GM12801 (cell line): ENCODE results near the gene FAM174C.

ENCODE experiments used
- TF ChIP-seq, protein P1 (sequence below): IDR thresholded peaks from one replicate; pipeline ENCODE4 v1.5.1; 2011; ENCODE audit warnings: control low read depth; ENCODE audit not compliant: insufficient read length; ENCODE audit errors: extremely low read depth

Gene FAM174C

DNA sequence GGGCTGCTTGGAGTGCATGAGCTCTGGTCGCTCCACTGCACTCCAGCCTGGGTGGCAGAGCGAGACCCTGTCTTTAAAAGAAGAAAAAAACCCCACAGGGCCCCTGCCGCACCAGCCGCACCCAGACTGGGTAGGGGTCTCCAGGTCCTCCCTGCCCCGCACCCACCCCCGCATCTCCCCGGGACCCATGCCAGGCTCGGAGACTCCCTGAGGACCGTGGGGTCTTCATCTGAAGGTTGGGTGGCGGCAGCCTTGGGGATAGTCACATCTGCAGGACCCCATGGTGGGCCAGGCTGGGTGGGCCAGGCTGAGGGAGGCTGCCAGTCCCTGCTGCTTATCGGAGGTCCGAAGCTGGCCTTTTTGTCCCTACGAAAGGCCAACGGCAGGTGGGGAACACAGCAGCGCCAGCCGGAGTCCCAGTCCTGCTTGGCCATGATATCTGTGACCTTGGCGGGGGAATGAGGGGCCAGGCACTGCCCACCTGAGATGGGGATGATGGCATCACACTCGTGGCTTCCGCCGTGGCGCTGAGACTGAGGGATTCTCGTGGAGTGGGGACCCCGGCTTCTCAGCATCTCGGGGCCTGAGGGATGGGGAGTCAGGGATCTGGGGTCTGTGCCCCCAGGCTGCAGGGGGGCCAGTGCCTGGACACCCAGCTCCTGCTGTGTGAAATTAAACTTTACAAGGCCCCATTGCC is 21.4 kb downstream of the FAM174C start:
- TF ChIP-seq, protein P1, sequence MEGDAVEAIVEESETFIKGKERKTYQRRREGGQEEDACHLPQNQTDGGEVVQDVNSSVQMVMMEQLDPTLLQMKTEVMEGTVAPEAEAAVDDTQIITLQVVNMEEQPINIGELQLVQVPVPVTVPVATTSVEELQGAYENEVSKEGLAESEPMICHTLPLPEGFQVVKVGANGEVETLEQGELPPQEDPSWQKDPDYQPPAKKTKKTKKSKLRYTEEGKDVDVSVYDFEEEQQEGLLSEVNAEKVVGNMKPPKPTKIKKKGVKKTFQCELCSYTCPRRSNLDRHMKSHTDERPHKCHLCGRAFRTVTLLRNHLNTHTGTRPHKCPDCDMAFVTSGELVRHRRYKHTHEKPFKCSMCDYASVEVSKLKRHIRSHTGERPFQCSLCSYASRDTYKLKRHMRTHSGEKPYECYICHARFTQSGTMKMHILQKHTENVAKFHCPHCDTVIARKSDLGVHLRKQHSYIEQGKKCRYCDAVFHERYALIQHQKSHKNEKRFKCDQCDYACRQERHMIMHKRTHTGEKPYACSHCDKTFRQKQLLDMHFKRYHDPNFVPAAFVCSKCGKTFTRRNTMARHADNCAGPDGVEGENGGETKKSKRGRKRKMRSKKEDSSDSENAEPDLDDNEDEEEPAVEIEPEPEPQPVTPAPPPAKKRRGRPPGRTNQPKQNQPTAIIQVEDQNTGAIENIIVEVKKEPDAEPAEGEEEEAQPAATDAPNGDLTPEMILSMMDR: no peak

DNA sequence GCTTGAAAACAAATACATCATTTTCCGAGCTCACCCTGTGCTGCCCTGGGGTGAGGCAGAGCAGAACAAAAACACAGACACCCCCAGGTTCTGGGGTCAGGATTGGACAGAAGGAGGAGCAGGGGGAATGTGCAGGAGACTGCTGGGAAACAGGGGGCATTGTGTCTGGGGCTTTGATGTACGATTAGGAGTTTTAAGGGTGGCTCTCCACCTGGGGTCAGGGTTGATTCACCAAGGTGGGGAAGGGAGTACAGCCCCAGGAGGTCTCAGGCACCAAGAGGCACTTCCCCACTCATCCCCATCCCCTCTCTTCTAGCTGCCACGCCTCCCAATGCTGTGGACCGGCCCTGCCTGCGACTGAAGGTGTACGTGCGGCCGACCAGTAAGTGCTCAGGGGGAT is 22.9 kb downstream of the FAM174C start:
- TF ChIP-seq, protein P1: no peak

DNA sequence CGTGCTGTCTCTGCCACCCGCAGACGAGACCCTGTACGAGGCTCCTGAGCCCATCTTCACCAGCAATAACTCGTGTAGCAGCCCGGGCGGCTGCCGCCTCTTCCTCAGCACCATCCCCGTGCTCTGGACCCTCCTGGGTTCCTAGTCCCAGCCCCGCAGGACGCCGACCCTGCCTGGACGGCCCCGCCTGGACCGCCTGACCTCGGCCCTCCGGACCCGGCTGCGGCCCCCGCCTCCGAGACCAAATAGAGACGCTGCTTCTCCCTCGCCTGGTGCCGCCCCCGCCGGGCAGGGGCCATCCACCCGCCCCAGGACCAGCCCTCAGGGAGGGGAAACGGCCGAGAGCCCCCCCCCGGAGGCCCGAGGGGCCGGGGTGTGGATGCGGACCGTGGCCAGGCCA is 24.5 kb downstream of the FAM174C start:
- TF ChIP-seq, protein P1: no peak

DNA sequence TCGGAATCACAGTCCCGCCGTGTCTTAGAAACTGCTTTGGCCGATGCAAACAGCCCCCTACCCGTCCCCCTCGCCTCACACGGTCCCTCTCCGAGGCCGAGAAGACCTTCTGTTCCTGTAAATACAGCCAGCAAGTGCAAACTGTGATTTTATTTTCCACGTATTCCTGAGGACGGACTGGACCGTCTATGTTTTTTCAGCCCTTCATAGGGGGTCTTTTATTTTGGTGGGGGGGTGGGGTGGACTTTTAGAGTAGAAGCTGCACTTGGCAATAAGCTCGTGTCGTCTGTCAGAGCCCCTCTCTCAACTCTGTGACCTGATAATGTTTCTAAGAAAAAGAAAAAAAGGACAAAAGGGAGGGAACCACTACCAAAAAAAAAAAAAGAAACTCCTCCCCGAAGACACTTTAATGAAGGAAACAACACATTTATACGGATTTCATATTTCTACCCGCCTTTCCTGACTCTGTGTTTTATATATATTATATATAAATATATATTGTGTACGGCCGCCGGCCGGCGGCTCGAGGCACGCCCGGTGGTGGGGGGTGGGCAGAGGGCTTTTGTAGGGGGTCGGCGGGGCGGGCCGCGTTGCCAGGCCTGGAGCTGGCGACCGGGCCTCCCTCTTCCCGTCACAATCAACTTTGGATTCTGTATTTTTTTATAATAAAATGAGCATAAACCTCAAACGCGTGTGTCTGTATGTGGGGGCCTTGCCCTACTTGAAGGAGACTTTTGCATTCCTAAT is 25.6 kb downstream of the FAM174C start:
- TF ChIP-seq, protein P1: no peak

DNA sequence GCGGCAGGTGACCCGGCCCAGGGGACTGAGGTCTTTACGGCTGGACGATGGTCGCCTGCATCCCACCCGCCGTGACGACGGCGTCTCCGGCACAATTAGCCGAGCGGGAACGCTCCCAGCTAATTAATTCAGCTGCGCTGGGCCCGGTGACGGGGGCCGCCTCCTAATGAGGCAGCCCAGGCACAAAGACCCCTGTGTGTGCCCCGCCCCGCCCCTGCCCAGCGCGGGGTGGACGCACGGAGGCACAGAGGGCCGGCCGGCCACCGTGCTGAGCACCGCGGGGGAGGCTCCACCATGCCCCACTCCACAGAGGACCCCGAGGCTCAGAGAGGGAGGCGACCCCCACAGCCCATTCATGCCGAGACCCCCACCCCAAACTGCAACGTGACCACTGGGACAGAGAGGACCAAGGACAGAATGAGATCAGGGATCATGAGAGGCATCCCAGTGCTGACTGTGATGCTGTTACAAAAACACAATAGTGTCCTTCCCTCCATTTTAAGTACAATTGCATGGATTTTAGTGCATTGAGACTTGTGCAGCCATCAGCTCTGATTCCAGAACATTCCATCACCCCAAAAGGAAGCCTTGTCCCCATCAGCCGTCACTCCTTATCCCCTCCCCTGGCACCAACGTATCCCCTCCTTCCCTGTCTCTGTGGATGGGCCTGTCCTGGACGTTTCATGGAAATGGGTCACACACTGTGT is 27.4 kb downstream of the FAM174C start:
- TF ChIP-seq, protein P1: no peak

DNA sequence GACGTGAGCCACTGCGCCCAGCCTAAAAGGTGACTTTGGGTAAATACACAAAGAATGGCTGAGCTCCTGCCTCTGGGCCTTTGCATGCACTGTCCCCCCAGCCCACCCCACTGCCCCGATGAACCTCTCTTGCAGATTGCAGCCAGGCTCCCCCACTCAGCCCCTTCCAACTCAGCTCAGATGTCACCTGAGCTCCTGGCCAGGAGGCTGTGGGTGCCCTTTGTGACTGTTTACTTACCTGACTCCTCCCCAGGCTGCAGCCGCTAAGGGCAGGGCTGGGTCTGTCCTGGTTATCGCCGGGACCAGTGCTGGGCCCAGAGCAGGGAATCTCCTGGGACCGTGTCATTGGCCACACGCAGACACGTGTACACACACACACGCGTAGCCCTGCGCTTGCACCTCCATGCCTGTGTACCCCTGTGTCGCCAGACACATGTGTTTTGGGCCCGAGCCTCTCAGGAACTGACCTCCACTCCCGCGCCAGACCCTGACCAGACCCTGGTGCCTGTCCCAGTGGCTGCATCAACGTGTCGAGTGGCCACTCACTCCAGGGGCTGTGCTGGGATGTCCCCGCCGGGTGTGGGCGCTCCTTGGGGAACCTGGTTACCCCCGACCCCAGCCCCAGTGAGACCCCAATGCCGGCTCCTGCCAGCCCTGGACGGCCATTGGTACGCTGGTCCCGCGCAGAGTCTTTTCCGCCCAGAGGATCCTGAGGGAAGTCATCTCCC is 29.0 kb downstream of the FAM174C start:
- TF ChIP-seq, protein P1: no peak

DNA sequence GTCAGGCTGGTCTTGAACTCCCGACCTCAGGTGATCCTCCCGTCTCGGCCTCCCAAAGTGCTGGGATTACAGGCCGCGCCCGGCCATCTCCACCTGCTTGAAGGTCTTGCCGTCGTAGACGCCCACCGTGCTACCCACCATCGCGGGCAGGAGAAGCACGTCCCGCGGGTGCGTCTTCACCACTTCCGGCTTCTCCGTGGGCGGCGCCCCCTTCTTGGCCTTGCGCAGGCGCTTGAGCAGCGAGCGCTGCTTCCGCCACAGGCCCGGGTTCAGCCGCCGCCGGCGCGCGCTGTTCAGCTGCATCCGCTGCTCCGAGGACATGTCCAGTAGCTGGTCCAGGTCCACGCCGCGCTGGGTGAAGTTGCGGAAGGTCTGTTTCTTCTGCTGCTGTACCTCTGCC is 32.0 kb downstream of the FAM174C start:
- TF ChIP-seq, protein P1: no peak
